WTC11 (cell line): ENCODE data around the gene MIGA2. TPM values are rescaled to one million over a fixed set of nuclear protein-coding genes. Genes with fewer than 3 reads are reported as not detected.

Experiments
- ATAC-seq: fragments of 200-7000 bp; cut with Tn5 transposase; 2 replicates; pipeline ENCODE4 v1.10.0; 2021; ENCODE audit warnings: mild to moderate bottlenecking, moderate library complexity
- CTCF ChIA-PET: fragments of 300-600 bp; sonication (Branson Sonifier 250); formaldehyde crosslinking; loops from one replicate; lab custom pipeline; 2021; ENCODE audit warnings: antibody characterized with exemption; lab: Charles Lee
- POLR2A ChIA-PET: fragments of 350-600 bp; sonication (Branson Sonifier 250); formaldehyde crosslinking; loops from one replicate; lab custom pipeline; 2021; ENCODE audit warnings: antibody characterized with exemption; lab: Charles Lee
- DNase-seq: peaks from one replicate; pipeline ENCODE4 v3.0.0; 2021; ENCODE audit warnings: low spot score
- H3K27ac Mint-ChIP-seq: 2 replicates; pipeline ENCODE4 v1.8.0; 2021; ENCODE audit warnings: mixed read lengths
- H3K27me3 Mint-ChIP-seq: 2 replicates; pipeline ENCODE4 v1.8.0; 2021; ENCODE audit warnings: low read depth, mild to moderate bottlenecking, moderate library complexity, mixed read lengths
- H3K36me3 Mint-ChIP-seq: 2 replicates; pipeline ENCODE4 v1.8.0; 2021; ENCODE audit warnings: mixed read lengths
- H3K4me1 Mint-ChIP-seq: 2 replicates; pipeline ENCODE4 v1.8.0; 2022; ENCODE audit warnings: mixed read lengths
- H3K4me3 Mint-ChIP-seq: 2 replicates; pipeline ENCODE4 v1.8.0; 2021; ENCODE audit warnings: mild to moderate bottlenecking, moderate library complexity, mixed read lengths
- H3K9me3 Mint-ChIP-seq: 2 replicates; pipeline ENCODE4 v1.8.0; 2021; ENCODE audit warnings: mixed read lengths
- EMX1 ChIP-seq: fragments of 250-450 bp; sonication (Bioruptor Pico); IDR thresholded peaks from 2 replicates; pipeline ENCODE4 v1.8.0; 2021; ENCODE audit warnings: mild to moderate bottlenecking
- ESRRA ChIP-seq: sonication (generic); formaldehyde crosslinking; IDR thresholded peaks from 2 replicates; pipeline ENCODE4 v1.8.1; 2022; ENCODE audit warnings: mild to moderate bottlenecking, missing genetic modification reagents, borderline replicate concordance
- ZBTB21 ChIP-seq: sonication (generic); formaldehyde crosslinking; IDR thresholded peaks from 2 replicates; pipeline ENCODE4 v1.8.1; 2023; ENCODE audit warnings: mild to moderate bottlenecking, missing genetic modification reagents, borderline replicate concordance
- ZNF138 ChIP-seq: sonication (generic); formaldehyde crosslinking; conservative IDR thresholded peaks from 2 replicates; pipeline ENCODE4 v1.8.1; 2022; ENCODE audit warnings: mild to moderate bottlenecking, moderate library complexity, missing genetic modification reagents
- ZNF416 ChIP-seq: fragments of 250-450 bp; sonication (Bioruptor Pico); IDR thresholded peaks from 2 replicates; pipeline ENCODE4 v1.9.0; 2021; ENCODE audit warnings: mild to moderate bottlenecking, inconsistent platforms
- ZNF671 ChIP-seq: fragments of 250-450 bp; sonication (Bioruptor Pico); IDR thresholded peaks from 2 replicates; pipeline ENCODE4 v1.8.0; 2021; ENCODE audit warnings: mild to moderate bottlenecking
- total RNA-seq: library from RNA; stranded (reverse); gene quantifications from 3 replicates; pipeline ENCODE4 v1.2.3, GENCODE V29; 2021
- TF ChIP-seq, protein P1 (sequence below): sonication (generic); formaldehyde crosslinking; IDR thresholded peaks from 2 replicates; pipeline ENCODE4 v1.8.1; 2022; ENCODE audit warnings: mild to moderate bottlenecking, missing genetic modification reagents, moderate library complexity, borderline replicate concordance
- TF ChIP-seq, protein P2 (sequence below): sonication (generic); formaldehyde crosslinking; IDR thresholded peaks from 2 replicates; pipeline ENCODE4 v1.8.1; 2022; ENCODE audit warnings: low read depth, mild to moderate bottlenecking, moderate library complexity, missing genetic modification reagents, borderline replicate concordance
- TF ChIP-seq, protein P3 (sequence below): fragments of 250-450 bp; sonication (Bioruptor Pico); IDR thresholded peaks from 2 replicates; pipeline ENCODE4 v1.9.0; 2021; ENCODE audit warnings: mild to moderate bottlenecking
- TF ChIP-seq, protein P4 (sequence below): sonication (generic); formaldehyde crosslinking; IDR thresholded peaks from 2 replicates; pipeline ENCODE4 v1.8.0; 2022; ENCODE audit warnings: mild to moderate bottlenecking, missing genetic modification reagents
- TF ChIP-seq, protein P5 (sequence below): sonication (generic); formaldehyde crosslinking; IDR thresholded peaks from 2 replicates; pipeline ENCODE4 v1.8.1; 2023; ENCODE audit warnings: mild to moderate bottlenecking, missing genetic modification reagents, borderline replicate concordance
- TF ChIP-seq, protein P6 (sequence below): sonication (generic); formaldehyde crosslinking; IDR thresholded peaks from 2 replicates; pipeline ENCODE4 v1.8.1; 2023; ENCODE audit warnings: mild to moderate bottlenecking, moderate library complexity, missing genetic modification reagents
- TF ChIP-seq, protein P7 (sequence below): sonication (generic); formaldehyde crosslinking; IDR thresholded peaks from 2 replicates; pipeline ENCODE4 v1.8.0; 2023; ENCODE audit warnings: missing genetic modification reagents

MIGA2 gene
- total RNA-seq, 1 experiment from 2014 or later, result 61.7 TPM

DNA sequence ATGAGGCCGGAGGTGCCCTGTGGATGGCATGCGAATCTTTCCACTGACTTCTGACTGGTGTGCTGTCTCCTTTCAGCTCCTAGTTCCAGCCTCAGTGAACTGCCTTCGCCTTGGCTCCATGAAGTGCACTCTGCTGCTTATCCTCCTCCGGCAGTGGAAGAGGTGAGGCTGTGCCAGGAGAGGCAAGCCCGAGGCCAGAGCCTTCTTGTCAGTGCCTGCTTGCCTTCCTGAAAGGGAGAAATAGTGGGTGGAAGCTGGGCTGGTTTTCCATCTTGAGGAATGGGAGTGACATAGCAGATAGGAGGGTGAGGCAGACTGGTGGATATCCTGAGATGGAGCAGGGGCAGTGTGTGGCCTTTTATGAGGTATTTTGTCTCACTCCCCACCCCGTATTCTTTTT, 38.0 kb upstream of the MIGA2 start (continued):
- TF ChIP-seq ZNF416 (CRISPR knock-in tag) (no peak), ZBTB21 (CRISPR knock-in tag) (no peak)
- TF ChIP-seq, protein P1, sequence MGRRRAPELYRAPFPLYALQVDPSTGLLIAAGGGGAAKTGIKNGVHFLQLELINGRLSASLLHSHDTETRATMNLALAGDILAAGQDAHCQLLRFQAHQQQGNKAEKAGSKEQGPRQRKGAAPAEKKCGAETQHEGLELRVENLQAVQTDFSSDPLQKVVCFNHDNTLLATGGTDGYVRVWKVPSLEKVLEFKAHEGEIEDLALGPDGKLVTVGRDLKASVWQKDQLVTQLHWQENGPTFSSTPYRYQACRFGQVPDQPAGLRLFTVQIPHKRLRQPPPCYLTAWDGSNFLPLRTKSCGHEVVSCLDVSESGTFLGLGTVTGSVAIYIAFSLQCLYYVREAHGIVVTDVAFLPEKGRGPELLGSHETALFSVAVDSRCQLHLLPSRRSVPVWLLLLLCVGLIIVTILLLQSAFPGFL, result no peak

DNA sequence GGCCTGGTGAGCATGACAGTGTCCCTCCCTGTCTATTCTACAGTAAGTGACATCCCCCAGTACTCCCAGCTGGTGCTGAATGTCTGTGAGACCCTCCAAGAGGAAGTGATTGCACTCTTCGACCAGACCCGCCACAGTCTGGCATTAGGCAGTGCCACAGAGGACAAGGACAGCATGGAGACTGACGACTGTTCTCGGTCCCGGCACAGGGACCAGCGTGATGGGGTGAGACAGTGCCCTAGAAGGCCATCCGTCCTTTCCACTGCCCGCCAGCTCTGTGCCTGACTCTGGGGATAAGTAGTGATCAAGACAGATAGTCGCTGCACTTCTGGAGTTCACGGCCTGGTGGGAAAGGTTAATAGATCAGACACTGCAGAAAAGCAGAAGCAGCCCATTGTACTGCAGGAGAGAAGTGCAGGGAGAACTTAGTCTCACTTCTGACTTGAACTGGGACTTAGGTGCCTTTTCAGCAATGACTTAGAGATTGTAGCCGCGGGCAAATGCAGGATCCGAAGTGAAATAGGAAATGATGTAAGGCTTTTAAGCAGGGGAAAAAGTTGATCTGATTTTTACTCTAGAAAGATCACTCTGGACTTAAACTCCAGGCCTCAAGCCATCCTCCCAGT, 36.7 kb upstream of the MIGA2 start:
- ChIA-PET POLR2A (no interaction called here), CTCF (interaction anchor here (1.1 kb wide), 1 partner anchor 72 kb away, joined by 3 read pairs; no protein-coding TSS in a partner anchor)
- H3K9me3 Mint-ChIP-seq, result no peaks in the 10 kb centered on the region
- TF ChIP-seq ZNF138 (CRISPR knock-in tag) (no peak), ZNF671 (CRISPR knock-in tag) (no peak), ESRRA (CRISPR knock-in tag) (no peak), EMX1 (no peak)
- TF ChIP-seq, protein P2, sequence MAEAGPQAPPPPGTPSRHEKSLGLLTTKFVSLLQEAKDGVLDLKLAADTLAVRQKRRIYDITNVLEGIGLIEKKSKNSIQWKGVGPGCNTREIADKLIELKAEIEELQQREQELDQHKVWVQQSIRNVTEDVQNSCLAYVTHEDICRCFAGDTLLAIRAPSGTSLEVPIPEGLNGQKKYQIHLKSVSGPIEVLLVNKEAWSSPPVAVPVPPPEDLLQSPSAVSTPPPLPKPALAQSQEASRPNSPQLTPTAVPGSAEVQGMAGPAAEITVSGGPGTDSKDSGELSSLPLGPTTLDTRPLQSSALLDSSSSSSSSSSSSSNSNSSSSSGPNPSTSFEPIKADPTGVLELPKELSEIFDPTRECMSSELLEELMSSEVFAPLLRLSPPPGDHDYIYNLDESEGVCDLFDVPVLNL (CRISPR knock-in tag), result no peak
- TF ChIP-seq, protein P3, sequence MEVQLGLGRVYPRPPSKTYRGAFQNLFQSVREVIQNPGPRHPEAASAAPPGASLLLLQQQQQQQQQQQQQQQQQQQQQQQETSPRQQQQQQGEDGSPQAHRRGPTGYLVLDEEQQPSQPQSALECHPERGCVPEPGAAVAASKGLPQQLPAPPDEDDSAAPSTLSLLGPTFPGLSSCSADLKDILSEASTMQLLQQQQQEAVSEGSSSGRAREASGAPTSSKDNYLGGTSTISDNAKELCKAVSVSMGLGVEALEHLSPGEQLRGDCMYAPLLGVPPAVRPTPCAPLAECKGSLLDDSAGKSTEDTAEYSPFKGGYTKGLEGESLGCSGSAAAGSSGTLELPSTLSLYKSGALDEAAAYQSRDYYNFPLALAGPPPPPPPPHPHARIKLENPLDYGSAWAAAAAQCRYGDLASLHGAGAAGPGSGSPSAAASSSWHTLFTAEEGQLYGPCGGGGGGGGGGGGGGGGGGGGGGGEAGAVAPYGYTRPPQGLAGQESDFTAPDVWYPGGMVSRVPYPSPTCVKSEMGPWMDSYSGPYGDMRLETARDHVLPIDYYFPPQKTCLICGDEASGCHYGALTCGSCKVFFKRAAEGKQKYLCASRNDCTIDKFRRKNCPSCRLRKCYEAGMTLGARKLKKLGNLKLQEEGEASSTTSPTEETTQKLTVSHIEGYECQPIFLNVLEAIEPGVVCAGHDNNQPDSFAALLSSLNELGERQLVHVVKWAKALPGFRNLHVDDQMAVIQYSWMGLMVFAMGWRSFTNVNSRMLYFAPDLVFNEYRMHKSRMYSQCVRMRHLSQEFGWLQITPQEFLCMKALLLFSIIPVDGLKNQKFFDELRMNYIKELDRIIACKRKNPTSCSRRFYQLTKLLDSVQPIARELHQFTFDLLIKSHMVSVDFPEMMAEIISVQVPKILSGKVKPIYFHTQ (CRISPR knock-in tag), result no peak
- TF ChIP-seq, protein P4, sequence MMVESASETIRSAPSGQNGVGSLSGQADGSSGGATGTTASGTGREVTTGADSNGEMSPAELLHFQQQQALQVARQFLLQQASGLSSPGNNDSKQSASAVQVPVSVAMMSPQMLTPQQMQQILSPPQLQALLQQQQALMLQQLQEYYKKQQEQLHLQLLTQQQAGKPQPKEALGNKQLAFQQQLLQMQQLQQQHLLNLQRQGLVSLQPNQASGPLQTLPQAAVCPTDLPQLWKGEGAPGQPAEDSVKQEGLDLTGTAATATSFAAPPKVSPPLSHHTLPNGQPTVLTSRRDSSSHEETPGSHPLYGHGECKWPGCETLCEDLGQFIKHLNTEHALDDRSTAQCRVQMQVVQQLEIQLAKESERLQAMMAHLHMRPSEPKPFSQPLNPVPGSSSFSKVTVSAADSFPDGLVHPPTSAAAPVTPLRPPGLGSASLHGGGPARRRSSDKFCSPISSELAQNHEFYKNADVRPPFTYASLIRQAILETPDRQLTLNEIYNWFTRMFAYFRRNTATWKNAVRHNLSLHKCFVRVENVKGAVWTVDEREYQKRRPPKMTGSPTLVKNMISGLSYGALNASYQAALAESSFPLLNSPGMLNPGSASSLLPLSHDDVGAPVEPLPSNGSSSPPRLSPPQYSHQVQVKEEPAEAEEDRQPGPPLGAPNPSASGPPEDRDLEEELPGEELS (CRISPR knock-in tag), result no peak
- TF ChIP-seq, protein P5, sequence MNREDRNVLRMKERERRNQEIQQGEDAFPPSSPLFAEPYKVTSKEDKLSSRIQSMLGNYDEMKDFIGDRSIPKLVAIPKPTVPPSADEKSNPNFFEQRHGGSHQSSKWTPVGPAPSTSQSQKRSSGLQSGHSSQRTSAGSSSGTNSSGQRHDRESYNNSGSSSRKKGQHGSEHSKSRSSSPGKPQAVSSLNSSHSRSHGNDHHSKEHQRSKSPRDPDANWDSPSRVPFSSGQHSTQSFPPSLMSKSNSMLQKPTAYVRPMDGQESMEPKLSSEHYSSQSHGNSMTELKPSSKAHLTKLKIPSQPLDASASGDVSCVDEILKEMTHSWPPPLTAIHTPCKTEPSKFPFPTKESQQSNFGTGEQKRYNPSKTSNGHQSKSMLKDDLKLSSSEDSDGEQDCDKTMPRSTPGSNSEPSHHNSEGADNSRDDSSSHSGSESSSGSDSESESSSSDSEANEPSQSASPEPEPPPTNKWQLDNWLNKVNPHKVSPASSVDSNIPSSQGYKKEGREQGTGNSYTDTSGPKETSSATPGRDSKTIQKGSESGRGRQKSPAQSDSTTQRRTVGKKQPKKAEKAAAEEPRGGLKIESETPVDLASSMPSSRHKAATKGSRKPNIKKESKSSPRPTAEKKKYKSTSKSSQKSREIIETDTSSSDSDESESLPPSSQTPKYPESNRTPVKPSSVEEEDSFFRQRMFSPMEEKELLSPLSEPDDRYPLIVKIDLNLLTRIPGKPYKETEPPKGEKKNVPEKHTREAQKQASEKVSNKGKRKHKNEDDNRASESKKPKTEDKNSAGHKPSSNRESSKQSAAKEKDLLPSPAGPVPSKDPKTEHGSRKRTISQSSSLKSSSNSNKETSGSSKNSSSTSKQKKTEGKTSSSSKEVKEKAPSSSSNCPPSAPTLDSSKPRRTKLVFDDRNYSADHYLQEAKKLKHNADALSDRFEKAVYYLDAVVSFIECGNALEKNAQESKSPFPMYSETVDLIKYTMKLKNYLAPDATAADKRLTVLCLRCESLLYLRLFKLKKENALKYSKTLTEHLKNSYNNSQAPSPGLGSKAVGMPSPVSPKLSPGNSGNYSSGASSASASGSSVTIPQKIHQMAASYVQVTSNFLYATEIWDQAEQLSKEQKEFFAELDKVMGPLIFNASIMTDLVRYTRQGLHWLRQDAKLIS, result no peak
- TF ChIP-seq, protein P6, sequence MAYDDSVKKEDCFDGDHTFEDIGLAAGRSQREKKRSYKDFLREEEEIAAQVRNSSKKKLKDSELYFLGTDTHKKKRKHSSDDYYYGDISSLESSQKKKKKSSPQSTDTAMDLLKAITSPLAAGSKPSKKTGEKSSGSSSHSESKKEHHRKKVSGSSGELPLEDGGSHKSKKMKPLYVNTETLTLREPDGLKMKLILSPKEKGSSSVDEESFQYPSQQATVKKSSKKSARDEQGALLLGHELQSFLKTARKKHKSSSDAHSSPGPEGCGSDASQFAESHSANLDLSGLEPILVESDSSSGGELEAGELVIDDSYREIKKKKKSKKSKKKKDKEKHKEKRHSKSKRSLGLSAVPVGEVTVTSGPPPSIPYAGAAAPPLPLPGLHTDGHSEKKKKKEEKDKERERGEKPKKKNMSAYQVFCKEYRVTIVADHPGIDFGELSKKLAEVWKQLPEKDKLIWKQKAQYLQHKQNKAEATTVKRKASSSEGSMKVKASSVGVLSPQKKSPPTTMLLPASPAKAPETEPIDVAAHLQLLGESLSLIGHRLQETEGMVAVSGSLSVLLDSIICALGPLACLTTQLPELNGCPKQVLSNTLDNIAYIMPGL (CRISPR knock-in tag), result no peak
- TF ChIP-seq, protein P7, sequence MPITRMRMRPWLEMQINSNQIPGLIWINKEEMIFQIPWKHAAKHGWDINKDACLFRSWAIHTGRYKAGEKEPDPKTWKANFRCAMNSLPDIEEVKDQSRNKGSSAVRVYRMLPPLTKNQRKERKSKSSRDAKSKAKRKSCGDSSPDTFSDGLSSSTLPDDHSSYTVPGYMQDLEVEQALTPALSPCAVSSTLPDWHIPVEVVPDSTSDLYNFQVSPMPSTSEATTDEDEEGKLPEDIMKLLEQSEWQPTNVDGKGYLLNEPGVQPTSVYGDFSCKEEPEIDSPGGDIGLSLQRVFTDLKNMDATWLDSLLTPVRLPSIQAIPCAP (CRISPR knock-in tag), result no peak
- TF ChIP-seq, all 79 proteins: peak for 0
- H3K36me3 Mint-ChIP-seq, result peaks cover 81% of the 10 kb centered on the region
- no peak for ATAC-seq
- no peaks in the 10 kb centered on the region for H3K27me3 Mint-ChIP-seq
- no peak overlapping the region; the same call in 1 of the 2 replicates for H3K27ac Mint-ChIP-seq
- H3K4me3 Mint-ChIP-seq, result no peak overlapping the region
- no peak for DNase-seq
- H3K4me1 Mint-ChIP-seq, result no peaks in the 10 kb centered on the region
